Stimulated activated naive CD4-positive, alpha-beta T cell treated with Interleukin-2 at 50 U/mL for 16 hours (primary cell): ENCODE results near the gene STK11.

Experiments
- DNase-seq: peaks from one replicate; lab custom pipeline; 2025; lab: John Stamatoyannopoulos, UW

The STK11 gene

GRCh38 chr19:1210227-1210538 is 4.6 kb downstream of the STK11 start:
- no peak for DNase-seq

- no peak for DNase-seq
These were observed 6.1 kb downstream of the STK11 start for GRCh38 chr19:1211494-1212234.

GRCh38 chr19:1213391-1214286 is 8.1 kb downstream of the STK11 start:
- peak; percentile 38 for DNase-seq

GRCh38 chr19:1214299-1214861 is 8.8 kb downstream of the STK11 start:
- DNase-seq, result no peak

GRCh38 chr19:1214862-1215731 is 9.5 kb downstream of the STK11 start:
- no peak for DNase-seq

- no peak for DNase-seq
These were observed 11.2 kb downstream of the STK11 start for GRCh38 chr19:1216756-1217155.

- no peak for DNase-seq
These were observed 11.8 kb downstream of the STK11 start for GRCh38 chr19:1217366-1217765.

- no peak for DNase-seq
These were observed 13.4 kb downstream of the STK11 start for GRCh38 chr19:1218751-1219567.

- no peak for DNase-seq
These were observed 14.4 kb downstream of the STK11 start for GRCh38 chr19:1219786-1220476.

GRCh38 chr19:1220477-1220930 is 14.9 kb downstream of the STK11 start:
- no peak for DNase-seq

- DNase-seq, result no peak
These were observed 15.7 kb downstream of the STK11 start for GRCh38 chr19:1220976-1221903.

GRCh38 chr19:1221904-1222255 is 16.3 kb downstream of the STK11 start:
- DNase-seq, result no peak

GRCh38 chr19:1222394-1222793 is 16.8 kb downstream of the STK11 start:
- DNase-seq, result no peak

- no peak for DNase-seq
These were observed 17.7 kb downstream of the STK11 start for GRCh38 chr19:1223018-1223855.

- DNase-seq, result no peak
These were observed 18.7 kb downstream of the STK11 start for GRCh38 chr19:1224047-1224825.

- DNase-seq, result no peak
These were observed 19.3 kb downstream of the STK11 start for GRCh38 chr19:1224847-1225246.

GRCh38 chr19:1225440-1226226 is 20.1 kb downstream of the STK11 start:
- no peak for DNase-seq
